Fibroblast of peridontal ligament (primary cell): ENCODE data around the gene AGBL2.
A peak's percentile ranks its signal among the peaks of the same experiment; 100 is the strongest.
"Not testable (repeated sequence)": the region's sequence is repeated elsewhere in the genome, so short reads cannot be mapped to it uniquely, and the experiment has no call there.

Experiments used
- DNase-seq: peaks from one replicate; pipeline ENCODE4 v3.0.0-alpha.2; 2010; ENCODE audit errors: extremely low read depth

The AGBL2 gene

GRCh38 chr11:47715082-47715669, at the start of gene AGBL2:
AGBL2 (minus strand) TSS chr11:47715369; CDS start chr11:47714650, 719 bp downstream.
- DNase-seq: peak; percentile 56

GRCh38 chr11:47759291-47759690, 44.1 kb upstream of the AGBL2 start:
- not testable (repeated sequence) for DNase-seq

- no peak for DNase-seq
These were observed 41.0 kb upstream of the AGBL2 start for GRCh38 chr11:47756208-47756607.

GRCh38 chr11:47750725-47751124, 35.6 kb upstream of the AGBL2 start:
- no peak for DNase-seq

- not testable (repeated sequence) for DNase-seq
These were observed 27.3 kb upstream of the AGBL2 start for GRCh38 chr11:47742494-47742893.

- DNase-seq: not testable (repeated sequence)
These were observed 22.6 kb upstream of the AGBL2 start for GRCh38 chr11:47737817-47738216.

GRCh38 chr11:47732271-47732670, 17.1 kb upstream of the AGBL2 start:
- no peak for DNase-seq

GRCh38 chr11:47731475-47731874, 16.3 kb upstream of the AGBL2 start:
- DNase-seq: no peak

- no peak for DNase-seq
These were observed 11.8 kb upstream of the AGBL2 start for GRCh38 chr11:47726878-47727514.

GRCh38 chr11:47726118-47726442, 10.9 kb upstream of the AGBL2 start:
- DNase-seq: no peak

GRCh38 chr11:47725442-47726117, 10.4 kb upstream of the AGBL2 start:
- peak; percentile 53 for DNase-seq

GRCh38 chr11:47724041-47724729, 9.0 kb upstream of the AGBL2 start:
- peak; percentile 73 for DNase-seq

- DNase-seq: no peak
These were observed 7.9 kb upstream of the AGBL2 start for GRCh38 chr11:47723041-47723440.

- DNase-seq: no peak
These were observed 5.5 kb upstream of the AGBL2 start for GRCh38 chr11:47720651-47721050.

- DNase-seq: no peak
These were observed 1.5 kb upstream of the AGBL2 start for GRCh38 chr11:47716692-47717091.

GRCh38 chr11:47714554-47715081, 551 bp downstream of the AGBL2 start:
- peak; percentile 34 for DNase-seq

- DNase-seq: no peak
These were observed 3.4 kb downstream of the AGBL2 start for GRCh38 chr11:47711816-47712215.

GRCh38 chr11:47711225-47711624, 3.9 kb downstream of the AGBL2 start:
- no peak for DNase-seq

- DNase-seq: not testable (repeated sequence)
These were observed 7.8 kb downstream of the AGBL2 start for GRCh38 chr11:47707275-47707786.

- no peak for DNase-seq
These were observed 9.4 kb downstream of the AGBL2 start for GRCh38 chr11:47705721-47706120.

- no peak for DNase-seq
These were observed 23.2 kb downstream of the AGBL2 start for GRCh38 chr11:47691979-47692378.

- DNase-seq: no peak
These were observed 25.7 kb downstream of the AGBL2 start for GRCh38 chr11:47689480-47689879.
